Memory B cell (primary cell): ENCODE data around the gene IGF1R.

Source experiments
- ATAC-seq: fragments of 150-1000 bp; cut with Tn5 transposase; 2 replicates; pipeline ENCODE4 v1.10.0; 2021; ENCODE audit warnings: low read depth, mild to moderate bottlenecking, moderate library complexity
- DNase-seq, 2 donors: peaks; one replicate each; pipeline ENCODE4 v3.0.0; 2022; ENCODE audit warnings: low spot score in 2 of 2
- H3K27ac Mint-ChIP-seq: one replicate; pipeline ENCODE4 v1.8.0; 2022; ENCODE audit warnings: mild to moderate bottlenecking, moderate library complexity, mixed read lengths
- H3K27me3 Mint-ChIP-seq: one replicate; pipeline ENCODE4 v1.8.0; 2022; ENCODE audit warnings: mixed read lengths
- H3K36me3 Mint-ChIP-seq: one replicate; pipeline ENCODE4 v1.8.0; 2022; ENCODE audit warnings: mild to moderate bottlenecking, mixed read lengths
- H3K4me1 Mint-ChIP-seq: one replicate; pipeline ENCODE4 v1.8.0; 2022; ENCODE audit warnings: mixed read lengths
- H3K4me3 Mint-ChIP-seq: one replicate; pipeline ENCODE4 v1.8.0; 2022; ENCODE audit warnings: mild to moderate bottlenecking, moderate library complexity, mixed read lengths
- H3K9me3 Mint-ChIP-seq: one replicate; pipeline ENCODE4 v1.8.0; 2022; ENCODE audit warnings: mixed read lengths

The IGF1R gene

GRCh38 chr15:99010768-99011167, 362.4 kb downstream of the IGF1R start:
- H3K27ac Mint-ChIP-seq: no peak overlapping the region
- peaks cover 5% of the 10 kb centered on the region for H3K27me3 Mint-ChIP-seq
- ATAC-seq: no peak
- H3K4me1 Mint-ChIP-seq: peaks cover 3% of the 10 kb centered on the region
- no peak overlapping the region for H3K4me3 Mint-ChIP-seq
- DNase-seq: no peak
- H3K36me3 Mint-ChIP-seq: no peaks in the 10 kb centered on the region
- no peaks in the 10 kb centered on the region for H3K9me3 Mint-ChIP-seq
